K562 (cell line): Measurements from ENCODE around the gene IPO13. TPM values are rescaled to one million over a fixed set of nuclear protein-coding genes. Genes with fewer than 3 reads are reported as not detected.

Experiments
- BRCA1 ChIP-seq, 2 experiments: fragments of 450-650 bp in 1 of 2; sonication (generic) in 1 of 2; formaldehyde crosslinking in 1 of 2; IDR thresholded peaks; 2 replicates each; pipeline versions ENCODE4 v1.5.0 to v1.6.1; 2017 to 2020; ENCODE audit warnings: mild to moderate bottlenecking in 1 of 2, missing genetic modification reagents in 1 of 2
- CEBPB ChIP-seq: fragments of 450-650 bp; IDR thresholded peaks from 2 replicates; pipeline ENCODE4 v1.6.1; 2016; ENCODE audit warnings: missing genetic modification characterization, missing compliant biosample characterization
- COPS2 ChIP-seq: fragments of 450-650 bp; conservative IDR thresholded peaks from 2 replicates; pipeline ENCODE4 v1.6.1; 2016; ENCODE audit warnings: mild to moderate bottlenecking, moderate library complexity
- CTBP1 ChIP-seq: fragments of 450-650 bp; IDR thresholded peaks from 2 replicates; pipeline ENCODE4 v1.6.1; 2016; ENCODE audit warnings: borderline replicate concordance
- IFI16 ChIP-seq: fragments of 250-450 bp; sonication (Bioruptor Pico); IDR thresholded peaks from 2 replicates; pipeline ENCODE4 v2.1.2; 2022; ENCODE audit warnings: mild to moderate bottlenecking, inconsistent platforms
- NCOA6 ChIP-seq: fragments of 450-650 bp; IDR thresholded peaks from 2 replicates; pipeline ENCODE4 v1.6.1; 2017; ENCODE audit warnings: mild to moderate bottlenecking
- RBM22 ChIP-seq: fragments of 200-400 bp; formaldehyde crosslinking; IDR thresholded peaks from 2 replicates; pipeline ENCODE4 v1.6.1; 2018; ENCODE audit warnings: low read length, low read depth; ENCODE audit not compliant: poor library complexity, severe bottlenecking
- SAFB ChIP-seq: fragments of 200-400 bp; formaldehyde crosslinking; IDR thresholded peaks from 2 replicates; pipeline ENCODE4 v1.6.1; 2017; ENCODE audit warnings: low read depth, low read length, borderline replicate concordance
- SMAD2 ChIP-seq: fragments of 150-350 bp; IDR thresholded peaks from 2 replicates; pipeline ENCODE4 v1.6.1; 2014; ENCODE audit warnings: low read depth, mild to moderate bottlenecking, low read length
- SRSF9 ChIP-seq: fragments of 200-400 bp; formaldehyde crosslinking; IDR thresholded peaks from 2 replicates; pipeline ENCODE4 v1.6.1; 2017; ENCODE audit warnings: low read depth, low read length, borderline replicate concordance
- ZBTB17 ChIP-seq: fragments of 450-650 bp; formaldehyde crosslinking; IDR thresholded peaks from 2 replicates; pipeline ENCODE4 v1.4.0; 2020; ENCODE audit warnings: mild to moderate bottlenecking
- ZBTB7A ChIP-seq: IDR thresholded peaks from 2 replicates; pipeline ENCODE4 v1.6.1; 2011; ENCODE audit warnings: low read depth, mild to moderate bottlenecking, low read length, moderate library complexity, borderline replicate concordance; ENCODE audit not compliant: control insufficient read depth
- ZNF696 ChIP-seq: fragments of 250-450 bp; sonication (Bioruptor Pico); conservative IDR thresholded peaks from 2 replicates; pipeline ENCODE4 v1.4.0; 2020; ENCODE audit warnings: mild to moderate bottlenecking, moderate library complexity
- ZNF830 ChIP-seq: fragments of 250-450 bp; sonication (Bioruptor Pico); IDR thresholded peaks from 2 replicates; pipeline ENCODE4 v1.5.0; 2021; ENCODE audit warnings: mild to moderate bottlenecking
- polyA plus RNA-seq, 8 experiments: library from polyadenylated mRNA; depleted of rRNA in 4 of 8; stranded (reverse) in 5 of 8; unstranded in 3 of 8; fragments of >200 nt; fragmentation: Nextera tagmentation in 2 of 8; fragmentation: Illumina TruSeq in 1 of 8; extraction: Ambion mirVana in 2 of 8; extraction: Trizol in 1 of 8; gene quantifications; 2 replicates each; pipeline versions ENCODE4 v1.2.1 to v1.2.3, GENCODE V29; 2011 to 2014; ENCODE audit warnings: inconsistent platforms in 1 of 8, missing spikeins in 1 of 8
- total RNA-seq, 7 experiments: library from RNA; depleted of rRNA in 6 of 7; stranded (reverse); fragments of >200 nt in 6 of 7; fragmentation: Illumina TruSeq in 2 of 7; extraction: Trizol in 2 of 7; gene quantifications; 2 replicates each; pipeline versions ENCODE4 v1.2.1 to v1.2.3, GENCODE V29; 2011 to 2021; ENCODE audit warnings: low replicate concordance in 1 of 7
- TF ChIP-seq, protein P1 (sequence below): sonication (generic); formaldehyde crosslinking; IDR thresholded peaks from 2 replicates; pipeline ENCODE4 v1.8.1; 2023; ENCODE audit warnings: missing genetic modification reagents, mild to moderate bottlenecking, borderline replicate concordance
- TF ChIP-seq, protein P2 (sequence below): fragments of 250-450 bp; sonication (Bioruptor Pico); IDR thresholded peaks from 2 replicates; pipeline ENCODE4 v1.8.0; 2021; ENCODE audit warnings: moderate library complexity, mild to moderate bottlenecking, inconsistent platforms
- TF ChIP-seq, protein P3 (sequence below): sonication (generic); formaldehyde crosslinking; IDR thresholded peaks from 2 replicates; pipeline ENCODE4 v1.8.0; 2022; ENCODE audit warnings: missing genetic modification reagents, mild to moderate bottlenecking, borderline replicate concordance

IPO13 gene
- total and polyA plus RNA-seq, 9 of the 15 experiments (the other 6 are each of a cell fraction or from before 2014, with no cell fraction given) = 7.0 to 30.8 (median 16.2) TPM

DNA sequence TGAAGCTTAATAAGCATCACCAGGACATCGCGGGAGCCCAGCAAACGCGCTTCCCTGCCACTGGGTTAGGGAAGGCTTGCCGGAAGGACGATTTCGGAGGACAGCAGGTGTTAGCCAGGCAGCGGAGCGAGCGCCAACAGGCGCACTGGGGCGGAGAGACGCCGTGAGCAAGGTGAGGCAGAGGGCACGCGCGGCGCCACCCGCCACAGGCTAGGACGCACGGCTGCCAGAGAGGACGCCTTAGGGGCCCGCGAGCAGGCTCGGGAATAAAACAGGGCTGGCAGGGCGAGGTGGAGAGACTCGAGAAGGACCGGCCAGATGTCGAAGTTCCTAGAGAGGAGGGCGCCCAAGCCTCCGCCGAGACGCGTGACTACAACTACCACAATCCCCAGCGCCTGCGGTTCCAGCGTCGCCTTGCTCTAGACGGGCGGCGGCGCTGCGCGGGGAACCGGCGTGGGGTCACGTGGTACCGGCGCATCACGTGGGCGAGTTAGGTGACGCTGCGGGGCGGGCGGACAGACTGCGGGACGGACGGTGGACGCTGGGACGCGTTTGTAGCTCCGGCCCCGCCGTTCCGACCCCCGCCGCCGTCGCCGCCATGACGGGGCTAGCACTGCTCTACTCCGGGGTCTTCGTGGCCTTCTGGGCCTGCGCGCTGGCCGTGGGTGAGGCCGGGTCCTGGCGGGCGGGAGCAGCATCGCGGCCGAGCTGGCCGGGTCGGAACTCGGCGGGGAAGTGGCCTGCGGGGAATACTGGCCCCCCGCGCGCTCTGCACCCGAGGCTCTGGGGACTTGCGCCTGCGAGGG, 27.9 kb downstream of the IPO13 start, which contains the start of gene ATP6V0B (continued):
- TF ChIP-seq, protein P1, sequence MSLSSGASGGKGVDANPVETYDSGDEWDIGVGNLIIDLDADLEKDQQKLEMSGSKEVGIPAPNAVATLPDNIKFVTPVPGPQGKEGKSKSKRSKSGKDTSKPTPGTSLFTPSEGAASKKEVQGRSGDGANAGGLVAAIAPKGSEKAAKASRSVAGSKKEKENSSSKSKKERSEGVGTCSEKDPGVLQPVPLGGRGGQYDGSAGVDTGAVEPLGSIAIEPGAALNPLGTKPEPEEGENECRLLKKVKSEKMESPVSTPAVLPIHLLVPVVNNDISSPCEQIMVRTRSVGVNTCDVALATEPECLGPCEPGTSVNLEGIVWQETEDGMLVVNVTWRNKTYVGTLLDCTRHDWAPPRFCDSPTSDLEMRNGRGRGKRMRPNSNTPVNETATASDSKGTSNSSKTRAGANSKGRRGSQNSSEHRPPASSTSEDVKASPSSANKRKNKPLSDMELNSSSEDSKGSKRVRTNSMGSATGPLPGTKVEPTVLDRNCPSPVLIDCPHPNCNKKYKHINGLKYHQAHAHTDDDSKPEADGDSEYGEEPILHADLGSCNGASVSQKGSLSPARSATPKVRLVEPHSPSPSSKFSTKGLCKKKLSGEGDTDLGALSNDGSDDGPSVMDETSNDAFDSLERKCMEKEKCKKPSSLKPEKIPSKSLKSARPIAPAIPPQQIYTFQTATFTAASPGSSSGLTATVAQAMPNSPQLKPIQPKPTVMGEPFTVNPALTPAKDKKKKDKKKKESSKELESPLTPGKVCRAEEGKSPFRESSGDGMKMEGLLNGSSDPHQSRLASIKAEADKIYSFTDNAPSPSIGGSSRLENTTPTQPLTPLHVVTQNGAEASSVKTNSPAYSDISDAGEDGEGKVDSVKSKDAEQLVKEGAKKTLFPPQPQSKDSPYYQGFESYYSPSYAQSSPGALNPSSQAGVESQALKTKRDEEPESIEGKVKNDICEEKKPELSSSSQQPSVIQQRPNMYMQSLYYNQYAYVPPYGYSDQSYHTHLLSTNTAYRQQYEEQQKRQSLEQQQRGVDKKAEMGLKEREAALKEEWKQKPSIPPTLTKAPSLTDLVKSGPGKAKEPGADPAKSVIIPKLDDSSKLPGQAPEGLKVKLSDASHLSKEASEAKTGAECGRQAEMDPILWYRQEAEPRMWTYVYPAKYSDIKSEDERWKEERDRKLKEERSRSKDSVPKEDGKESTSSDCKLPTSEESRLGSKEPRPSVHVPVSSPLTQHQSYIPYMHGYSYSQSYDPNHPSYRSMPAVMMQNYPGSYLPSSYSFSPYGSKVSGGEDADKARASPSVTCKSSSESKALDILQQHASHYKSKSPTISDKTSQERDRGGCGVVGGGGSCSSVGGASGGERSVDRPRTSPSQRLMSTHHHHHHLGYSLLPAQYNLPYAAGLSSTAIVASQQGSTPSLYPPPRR = peak; percentile 64; the same call in 1 of the 2 replicates
- TF ChIP-seq NCOA6 = no peak; the same call in 1 of the 2 replicates
- TF ChIP-seq ZNF696 (CRISPR knock-in tag) = no peak
- peak; percentile 76 for TF ChIP-seq CTBP1
- TF ChIP-seq, protein P2, sequence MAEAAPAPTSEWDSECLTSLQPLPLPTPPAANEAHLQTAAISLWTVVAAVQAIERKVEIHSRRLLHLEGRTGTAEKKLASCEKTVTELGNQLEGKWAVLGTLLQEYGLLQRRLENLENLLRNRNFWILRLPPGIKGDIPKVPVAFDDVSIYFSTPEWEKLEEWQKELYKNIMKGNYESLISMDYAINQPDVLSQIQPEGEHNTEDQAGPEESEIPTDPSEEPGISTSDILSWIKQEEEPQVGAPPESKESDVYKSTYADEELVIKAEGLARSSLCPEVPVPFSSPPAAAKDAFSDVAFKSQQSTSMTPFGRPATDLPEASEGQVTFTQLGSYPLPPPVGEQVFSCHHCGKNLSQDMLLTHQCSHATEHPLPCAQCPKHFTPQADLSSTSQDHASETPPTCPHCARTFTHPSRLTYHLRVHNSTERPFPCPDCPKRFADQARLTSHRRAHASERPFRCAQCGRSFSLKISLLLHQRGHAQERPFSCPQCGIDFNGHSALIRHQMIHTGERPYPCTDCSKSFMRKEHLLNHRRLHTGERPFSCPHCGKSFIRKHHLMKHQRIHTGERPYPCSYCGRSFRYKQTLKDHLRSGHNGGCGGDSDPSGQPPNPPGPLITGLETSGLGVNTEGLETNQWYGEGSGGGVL (CRISPR knock-in tag) = no peak
- TF ChIP-seq ZBTB7A = peak; percentile 56; the same call in 1 of the 2 replicates
- TF ChIP-seq RBM22 = peak; percentile 16
- no peak for TF ChIP-seq BRCA1 (IDR thresholded peaks at IDR 0.05)
- no peak for TF ChIP-seq BRCA1 (CRISPR knock-in tag; IDR thresholded peaks at IDR 0.05)
- TF ChIP-seq IFI16 (CRISPR knock-in tag) = no peak
- TF ChIP-seq SMAD2 = no peak
- 0 out of 2 replicates have a peak, but pooled peaks have one; percentile 48 for TF ChIP-seq SAFB
- no peak for TF ChIP-seq SRSF9
- TF ChIP-seq, protein P3, sequence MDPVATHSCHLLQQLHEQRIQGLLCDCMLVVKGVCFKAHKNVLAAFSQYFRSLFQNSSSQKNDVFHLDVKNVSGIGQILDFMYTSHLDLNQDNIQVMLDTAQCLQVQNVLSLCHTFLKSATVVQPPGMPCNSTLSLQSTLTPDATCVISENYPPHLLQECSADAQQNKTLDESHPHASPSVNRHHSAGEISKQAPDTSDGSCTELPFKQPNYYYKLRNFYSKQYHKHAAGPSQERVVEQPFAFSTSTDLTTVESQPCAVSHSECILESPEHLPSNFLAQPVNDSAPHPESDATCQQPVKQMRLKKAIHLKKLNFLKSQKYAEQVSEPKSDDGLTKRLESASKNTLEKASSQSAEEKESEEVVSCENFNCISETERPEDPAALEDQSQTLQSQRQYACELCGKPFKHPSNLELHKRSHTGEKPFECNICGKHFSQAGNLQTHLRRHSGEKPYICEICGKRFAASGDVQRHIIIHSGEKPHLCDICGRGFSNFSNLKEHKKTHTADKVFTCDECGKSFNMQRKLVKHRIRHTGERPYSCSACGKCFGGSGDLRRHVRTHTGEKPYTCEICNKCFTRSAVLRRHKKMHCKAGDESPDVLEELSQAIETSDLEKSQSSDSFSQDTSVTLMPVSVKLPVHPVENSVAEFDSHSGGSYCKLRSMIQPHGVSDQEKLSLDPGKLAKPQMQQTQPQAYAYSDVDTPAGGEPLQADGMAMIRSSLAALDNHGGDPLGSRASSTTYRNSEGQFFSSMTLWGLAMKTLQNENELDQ (CRISPR knock-in tag) = no peak
- peak; percentile 77; the same call in 1 of the 2 replicates for TF ChIP-seq ZBTB17 (CRISPR knock-in tag)
- no peak for TF ChIP-seq COPS2
- TF ChIP-seq CEBPB (tag) = no peak
- no peak for TF ChIP-seq ZNF830 (CRISPR knock-in tag)
